Measurements from ENCODE around the gene CTXN1. TPM values are rescaled to one million over a fixed set of nuclear protein-coding genes. Genes with fewer than 3 reads are reported as not detected.

CTXN1 gene
- total and polyA plus RNA-seq, 2 of the 4 experiments (the other 2 are of a cell fraction): 0.36 to 7.4 TPM

- Histone ChIP-seq H3K4me3 (ENCODE audit: insufficient read depth, low read depth, low read length) (no peak overlapping the region), H3K9me1 (ENCODE audit: insufficient read depth, low read length) (no peaks in the 10 kb centered on the region), H3K4ac (ENCODE audit: low read depth, low read length) (no peak overlapping the region), H3K27me3 (ENCODE audit: control insufficient read depth, insufficient read depth, low read length) (no peaks in the 10 kb centered on the region), H3K36me3 (ENCODE audit: control insufficient read depth, insufficient read depth, low read length) (peaks cover 62% of the 10 kb centered on the region), H2BK20ac (ENCODE audit: low read depth, low read length) (no peak overlapping the region), H4K20me1 (ENCODE audit: insufficient read depth, low read length) (peaks cover 20% of the 10 kb centered on the region), H2AK5ac (ENCODE audit: low read depth, low read length) (no peak overlapping the region), H2AFZ (replicated peaks; ENCODE audit: low read length, poor library complexity) (no peak overlapping the region), H4K5ac (ENCODE audit: low read depth, low read length) (no peak overlapping the region), H2AK9ac (replicated peaks; ENCODE audit: low read depth, low read length, poor library complexity) (no peak overlapping the region), H4K91ac (ENCODE audit: insufficient read depth, low read depth, low read length) (no peak overlapping the region), H3K4me2 (ENCODE audit: low read depth, low read length) (no peak overlapping the region), H3K56ac (ENCODE audit: extremely low read depth, insufficient read depth, low read length) (no peak overlapping the region), H3K14ac (replicated peaks; ENCODE audit: low read depth, low read length) (no peak overlapping the region), H3K9ac (ENCODE audit: low read depth, low read length) (no peak overlapping the region), H2BK5ac (ENCODE audit: low read depth, low read length, poor library complexity, severe bottlenecking) (no peak overlapping the region), H3K18ac (ENCODE audit: low read depth, low read length) (no peak overlapping the region), H2BK15ac (ENCODE audit: low read depth, low read length) (no peak overlapping the region), H4K8ac (ENCODE audit: low read depth in 2 of 2, low read length in 2 of 2) (no peak overlapping the region), H2BK120ac (ENCODE audit: low read depth, low read length) (no peak overlapping the region), H3K23ac (ENCODE audit: low read depth, low read length) (no peak overlapping the region), H3K4me1 (ENCODE audit: control insufficient read depth, insufficient read depth, low read length) (no peaks in the 10 kb centered on the region), H3K9me3 (ENCODE audit: control insufficient read depth, insufficient read depth, low read length) (no peaks in the 10 kb centered on the region), H3K79me1 (ENCODE audit: low read depth in 1 of 2, low read length in 2 of 2) (peaks cover 11 to 18% of the 10 kb centered on the region in 2 experiments; a peak in 3 of 4 replicates), H3K27ac (ENCODE audit: insufficient read depth, low read length) (no peak overlapping the region)
- DNase-seq (no peak), ATAC-seq (ENCODE audit: low read depth) (no peak)
- dilution Hi-C loops (cut with HindIII; ENCODE audit: low sequenced_read_pairs, unreplicated experiment): no loop called here
- in situ Hi-C loops (cut with MboI; ENCODE audit: low sequenced_read_pairs): no loop called here
- BruUV-seq (replicated peaks): no TSS peak
- ChIA-PET POLR2A (ENCODE audit: unreplicated experiment) (no interaction called here), CTCF (no interaction called here)
- TF ChIP-seq CEBPB (IDR thresholded peaks at IDR 0.05; ENCODE audit: low read depth, low read length): no peak
- no peak for TF ChIP-seq MAFK (IDR thresholded peaks at IDR 0.05; ENCODE audit: low read depth, low read length)
- no peak for TF ChIP-seq NFE2L2 (IDR thresholded peaks at IDR 0.05; ENCODE audit: low read depth, low read length)
- TF ChIP-seq, protein P1, sequence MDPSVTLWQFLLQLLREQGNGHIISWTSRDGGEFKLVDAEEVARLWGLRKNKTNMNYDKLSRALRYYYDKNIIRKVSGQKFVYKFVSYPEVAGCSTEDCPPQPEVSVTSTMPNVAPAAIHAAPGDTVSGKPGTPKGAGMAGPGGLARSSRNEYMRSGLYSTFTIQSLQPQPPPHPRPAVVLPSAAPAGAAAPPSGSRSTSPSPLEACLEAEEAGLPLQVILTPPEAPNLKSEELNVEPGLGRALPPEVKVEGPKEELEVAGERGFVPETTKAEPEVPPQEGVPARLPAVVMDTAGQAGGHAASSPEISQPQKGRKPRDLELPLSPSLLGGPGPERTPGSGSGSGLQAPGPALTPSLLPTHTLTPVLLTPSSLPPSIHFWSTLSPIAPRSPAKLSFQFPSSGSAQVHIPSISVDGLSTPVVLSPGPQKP (IDR thresholded peaks at IDR 0.05; ENCODE audit: borderline replicate concordance, low read depth, low read length): no peak
- TF ChIP-seq CTCF (conservative IDR thresholded peaks at IDR 0.05; ENCODE audit: low read depth, low read length): no peak
- no peak for TF ChIP-seq SMC3 (IDR thresholded peaks at IDR 0.05; ENCODE audit: low read depth, low read length)
- no peak for TF ChIP-seq POLR2A (IDR thresholded peaks at IDR 0.05; ENCODE audit: low read depth, low read length)
- no peak for TF ChIP-seq RAD21 (IDR thresholded peaks at IDR 0.05; ENCODE audit: low read length)
- no peak for TF ChIP-seq RFX5 (IDR thresholded peaks at IDR 0.05; ENCODE audit: low read depth, low read length)
- TF ChIP-seq BHLHE40 (IDR thresholded peaks at IDR 0.05; ENCODE audit: low read depth, low read length): no peak
- no peak for TF ChIP-seq FOS (IDR thresholded peaks at IDR 0.05; ENCODE audit: low read depth, low read length)
- WGBS, 2 experiments (ENCODE audit: extremely low coverage in 2 of 2, insufficient read length in 1 of 2): 100% methylated on average over 1 of the region's 12 CpGs; no CpG with 5 or more reads in 1 of the 2 experiments
- intact Hi-C loops (cut with micrococcal nuclease): no loop called here
These were observed 40.2 kb upstream of the CTXN1 start for GRCh38 chr19:7965921-7966665.

Data from IMR-90 (cell line).